Keratinocyte (primary cell): ENCODE data around the gene HBG2. TPM values are rescaled to one million over a fixed set of nuclear protein-coding genes. Genes with fewer than 3 reads are reported as not detected.

Experiments
- DNase-seq: peaks from one replicate; pipeline ENCODE4 v3.0.0-alpha.2; 2011; ENCODE audit warnings: low read depth, missing footprints, low spot score
- FAIRE-seq: peaks from 2 replicates; lab custom pipeline; 2011; peaks lifted over from hg19 to GRCh38; lab: Jason Lieb, UNC
- H2AFZ ChIP-seq: 2 replicates; pipeline ENCODE4 v1.6.0; 2012; ENCODE audit warnings: low read length, control low read depth, inconsistent platforms; ENCODE audit not compliant: control insufficient read depth
- H3K27ac ChIP-seq: 2 replicates; pipeline ENCODE4 v1.5.1; 2011; ENCODE audit warnings: low read length; ENCODE audit not compliant: control insufficient read depth, insufficient read depth
- H3K27me3 ChIP-seq: 3 replicates; pipeline ENCODE4 v1.6.0; 2011; ENCODE audit warnings: low read length; ENCODE audit not compliant: control insufficient read depth, insufficient read depth; ENCODE audit errors: extremely low read depth
- H3K36me3 ChIP-seq, 2 experiments: 2 replicates in 1 of 2; 3 replicates in 1 of 2; pipeline ENCODE4 v1.5.1; 2011; ENCODE audit warnings: low read length in 2 of 2, mild to moderate bottlenecking in 1 of 2; ENCODE audit not compliant: control insufficient read depth in 2 of 2, insufficient read depth in 2 of 2; ENCODE audit errors: extremely low read depth in 1 of 2
- H3K4me1 ChIP-seq: 3 replicates; pipeline ENCODE4 v1.5.1; 2011; ENCODE audit warnings: low read length; ENCODE audit not compliant: control insufficient read depth, insufficient read depth; ENCODE audit errors: extremely low read depth
- H3K4me2 ChIP-seq: 3 replicates; pipeline ENCODE4 v1.6.0; 2011; ENCODE audit warnings: low read depth, low read length; ENCODE audit not compliant: control insufficient read depth, insufficient read depth; ENCODE audit errors: extremely low read depth
- H3K4me3 ChIP-seq, 3 experiments: fragments of 200-600 bp in 1 of 3; sonication (generic) in 1 of 3; 2 replicates in 2 of 3; 3 replicates in 1 of 3; pipeline ENCODE4 v1.5.1; 2011 to 2016; ENCODE audit warnings: low read length in 3 of 3, mild to moderate bottlenecking in 3 of 3, control low read depth in 2 of 3, inconsistent platforms in 1 of 3, low read depth in 1 of 3, mixed read lengths in 1 of 3, mixed run types in 1 of 3, moderate library complexity in 1 of 3; ENCODE audit not compliant: control insufficient read depth in 2 of 3, insufficient read depth in 2 of 3; ENCODE audit errors: extremely low read depth in 1 of 3
- H3K79me2 ChIP-seq: 2 replicates; pipeline ENCODE4 v1.6.0; 2012; ENCODE audit warnings: low read length; ENCODE audit not compliant: control insufficient read depth, insufficient read depth
- H3K9ac ChIP-seq: 3 replicates; pipeline ENCODE4 v1.6.0; 2011; ENCODE audit warnings: low read length; ENCODE audit not compliant: control insufficient read depth, insufficient read depth; ENCODE audit errors: extremely low read depth
- H3K9me1 ChIP-seq: 3 replicates; pipeline ENCODE4 v1.6.0; 2011; ENCODE audit warnings: low read length; ENCODE audit not compliant: control insufficient read depth, insufficient read depth; ENCODE audit errors: extremely low read depth
- H3K9me3 ChIP-seq: 2 replicates; pipeline ENCODE4 v1.5.1; 2012; ENCODE audit warnings: low read depth, low read length; ENCODE audit not compliant: control insufficient read depth
- H4K20me1 ChIP-seq: 3 replicates; pipeline ENCODE4 v1.6.0; 2011; ENCODE audit warnings: low read length; ENCODE audit not compliant: control insufficient read depth, insufficient read depth; ENCODE audit errors: extremely low read depth
- EZH2 ChIP-seq: IDR thresholded peaks from one replicate; pipeline ENCODE4 v1.6.1; 2012; ENCODE audit warnings: inconsistent platforms, mild to moderate bottlenecking, low read length, moderate library complexity
- dilution Hi-C: fragments of 300-500 bp; cut with MboI; formaldehyde crosslinking; loops from one replicate; pipeline ENCODE4 v1.7.0; 2020; ENCODE audit warnings: low sequenced_read_pairs; ENCODE audit not compliant: extremely low pct_ligation_motif_present
- polyA plus RNA-seq, 5 experiments: library from polyadenylated mRNA; depleted of rRNA in 3 of 5; stranded (reverse) in 3 of 5; stranded (forward) in 1 of 5; unstranded in 1 of 5; fragments of >200 nt; gene quantifications; 1 replicate in 1 of 5; 2 replicates in 3 of 5; 3 replicates in 1 of 5; pipeline versions ENCODE4 v1.2.1 to v1.2.3, GENCODE V29; 2011 to 2012; ENCODE audit warnings: missing spikeins in 2 of 5, low read depth in 1 of 5, low replicate concordance in 1 of 5
- TF ChIP-seq, protein P1 (sequence below), 3 experiments: IDR thresholded peaks in 1 of 3; conservative IDR thresholded peaks in 1 of 3; optimal IDR thresholded peaks in 1 of 3; 2 replicates in 2 of 3; 3 replicates in 1 of 3; pipeline versions ENCODE3 to v1.5.1; 2011; ENCODE audit warnings: low read length in 3 of 3, mild to moderate bottlenecking in 3 of 3, moderate library complexity in 2 of 3, control low read depth in 1 of 3, inconsistent platforms in 1 of 3; ENCODE audit not compliant: insufficient read depth in 2 of 3; ENCODE audit errors: extremely low read depth in 1 of 3

The HBG2 gene
- polyA plus RNA-seq, 1 donor (not counting 4 experiments of a cell fraction or from before 2014, with no cell fraction given), result 0.73 TPM

DNA sequence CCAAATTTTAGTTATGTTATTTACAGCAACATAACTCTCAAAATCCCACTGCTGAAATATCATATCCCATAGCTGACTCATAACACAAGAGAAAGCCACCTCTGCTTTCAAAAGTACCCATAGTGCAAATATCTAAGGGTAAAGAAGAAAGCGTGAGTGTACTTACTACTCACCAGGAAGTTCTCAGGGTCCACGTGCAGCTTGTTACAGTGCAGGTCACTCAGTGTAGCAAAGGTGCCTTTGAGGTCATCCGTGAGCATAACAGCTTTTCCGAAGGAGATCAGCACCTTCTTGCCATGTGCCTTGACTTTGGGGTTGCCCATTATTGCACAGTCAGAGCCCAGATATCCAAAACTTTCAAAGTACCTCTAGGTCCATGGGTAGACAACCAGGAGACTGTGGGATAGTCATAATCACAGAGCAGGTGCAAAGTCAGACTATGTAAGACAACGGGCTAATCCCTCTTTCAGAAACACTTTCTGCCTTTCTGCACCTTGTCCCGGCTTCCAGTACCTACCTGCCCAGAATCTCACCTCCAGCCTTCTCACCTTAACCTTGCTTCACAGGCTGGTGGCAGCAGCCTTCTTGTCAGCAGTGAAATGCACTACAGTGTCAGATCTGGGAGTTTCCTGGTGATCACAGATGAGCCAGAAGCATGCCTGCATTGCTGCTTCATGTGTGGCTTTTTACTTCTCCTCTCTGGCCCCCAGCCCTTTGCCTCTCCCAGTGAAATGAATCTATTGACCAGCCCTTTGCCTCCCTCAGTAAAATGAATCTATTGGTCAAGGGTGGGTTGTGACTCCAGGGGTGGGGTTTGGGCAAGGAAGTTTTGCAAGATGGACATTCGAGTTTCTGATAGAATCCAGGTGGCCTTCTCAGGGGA, 11.4 kb downstream of the HBG2 start:
- Histone ChIP-seq H3K9ac (no peak overlapping the region), H3K27me3 (no peaks in the 10 kb centered on the region), H3K36me3 (no peaks in the 10 kb centered on the region), H2AFZ (no peak overlapping the region), H3K9me3 (no peaks in the 10 kb centered on the region), H3K4me1 (no peaks in the 10 kb centered on the region), H4K20me1 (no peaks in the 10 kb centered on the region), H3K4me2 (no peak overlapping the region), H3K4me3 (no peak overlapping the region), H3K27ac (no peak overlapping the region), H3K9me1 (no peaks in the 10 kb centered on the region), H3K79me2 (no peaks in the 10 kb centered on the region)
- dilution Hi-C loops, result no loop called here
- TF ChIP-seq, protein P1, sequence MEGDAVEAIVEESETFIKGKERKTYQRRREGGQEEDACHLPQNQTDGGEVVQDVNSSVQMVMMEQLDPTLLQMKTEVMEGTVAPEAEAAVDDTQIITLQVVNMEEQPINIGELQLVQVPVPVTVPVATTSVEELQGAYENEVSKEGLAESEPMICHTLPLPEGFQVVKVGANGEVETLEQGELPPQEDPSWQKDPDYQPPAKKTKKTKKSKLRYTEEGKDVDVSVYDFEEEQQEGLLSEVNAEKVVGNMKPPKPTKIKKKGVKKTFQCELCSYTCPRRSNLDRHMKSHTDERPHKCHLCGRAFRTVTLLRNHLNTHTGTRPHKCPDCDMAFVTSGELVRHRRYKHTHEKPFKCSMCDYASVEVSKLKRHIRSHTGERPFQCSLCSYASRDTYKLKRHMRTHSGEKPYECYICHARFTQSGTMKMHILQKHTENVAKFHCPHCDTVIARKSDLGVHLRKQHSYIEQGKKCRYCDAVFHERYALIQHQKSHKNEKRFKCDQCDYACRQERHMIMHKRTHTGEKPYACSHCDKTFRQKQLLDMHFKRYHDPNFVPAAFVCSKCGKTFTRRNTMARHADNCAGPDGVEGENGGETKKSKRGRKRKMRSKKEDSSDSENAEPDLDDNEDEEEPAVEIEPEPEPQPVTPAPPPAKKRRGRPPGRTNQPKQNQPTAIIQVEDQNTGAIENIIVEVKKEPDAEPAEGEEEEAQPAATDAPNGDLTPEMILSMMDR (optimal IDR thresholded peaks at IDR 0.05 in 1 of 3, IDR thresholded peaks at IDR 0.05 in 1 of 3, conservative IDR thresholded peaks at IDR 0.05 in 1 of 3; ENCODE audit: extremely low read depth in 1 of 3, insufficient read depth in 2 of 3, low read length in 3 of 3), result no peak
- DNase-seq (no peak), FAIRE-seq (no peak)

DNA sequence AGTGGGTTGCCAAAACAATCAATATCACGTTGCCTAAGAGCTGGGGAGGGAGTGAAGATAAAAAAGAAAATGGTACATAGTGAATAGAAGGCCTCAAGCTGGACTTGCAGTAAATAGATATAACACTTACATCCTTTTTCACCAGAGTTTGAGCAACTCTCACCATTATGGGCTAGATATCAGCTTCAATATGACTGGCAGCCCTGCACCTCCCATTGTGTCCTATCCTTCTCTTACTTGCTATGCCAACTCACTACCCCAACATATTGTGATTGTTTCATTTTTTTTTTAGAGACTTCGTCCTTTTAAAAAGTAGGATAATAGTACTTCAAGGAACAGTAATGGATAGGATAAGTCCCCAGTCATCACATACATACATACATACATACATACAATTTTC, 12.4 kb downstream of the HBG2 start:
- no peak overlapping the region for H2AFZ ChIP-seq
- TF ChIP-seq EZH2, result no peak
- TF ChIP-seq, protein P1 (optimal IDR thresholded peaks at IDR 0.05 in 1 of 3, IDR thresholded peaks at IDR 0.05 in 1 of 3, conservative IDR thresholded peaks at IDR 0.05 in 1 of 3; ENCODE audit: extremely low read depth in 1 of 3, insufficient read depth in 2 of 3, low read length in 3 of 3), result no peak
- no peaks in the 10 kb centered on the region for H3K9me1 ChIP-seq
- DNase-seq (no peak), FAIRE-seq (no peak)
- H3K9me3 ChIP-seq, result no peaks in the 10 kb centered on the region
- dilution Hi-C loops, result no loop called here
- H3K27me3 ChIP-seq, result no peaks in the 10 kb centered on the region
- H3K4me2 ChIP-seq, result no peak overlapping the region
- no peak overlapping the region for H3K4me3 ChIP-seq
- H3K27ac ChIP-seq, result no peak overlapping the region
- no peak overlapping the region for H3K9ac ChIP-seq
- no peaks in the 10 kb centered on the region for H3K4me1 ChIP-seq
- no peaks in the 10 kb centered on the region for H3K79me2 ChIP-seq
- no peaks in the 10 kb centered on the region for H3K36me3 ChIP-seq
- H4K20me1 ChIP-seq, result no peaks in the 10 kb centered on the region
